Activated T-cell treated with anti-CD3 and anti-CD28 coated beads, Interleukin-2, amount 50 U/mL, for 4 hours (primary cell): Measurements from ENCODE around the gene KLHL5. TPM values are rescaled to one million over a fixed set of nuclear protein-coding genes. Genes with fewer than 3 reads are reported as not detected.
A peak's percentile ranks its signal among the peaks of the same experiment; 100 is the strongest.

Experiments
- ATAC-seq, 2 donors: fragments of 200-7000 bp; cut with Tn5 transposase; one replicate each; pipeline ENCODE4 v1.10.0; 2021
- DNase-seq: peaks from one replicate; pipeline ENCODE4 v3.0.0-alpha.2; 2020
- H3K27me3 Mint-ChIP-seq: one replicate; pipeline ENCODE4 v1.8.0; 2021; ENCODE audit warnings: low read depth, mixed read lengths
- H3K36me3 Mint-ChIP-seq: one replicate; pipeline ENCODE4 v1.8.0; 2022; ENCODE audit warnings: mixed read lengths; ENCODE audit not compliant: insufficient read depth
- H3K4me1 Mint-ChIP-seq: one replicate; pipeline ENCODE4 v1.8.0; 2021; ENCODE audit warnings: low read depth, mixed read lengths
- H3K4me3 Mint-ChIP-seq: one replicate; pipeline ENCODE4 v1.8.0; 2021; ENCODE audit warnings: mild to moderate bottlenecking, moderate library complexity, mixed read lengths
- H3K9me3 Mint-ChIP-seq: one replicate; pipeline ENCODE4 v1.8.0; 2021; ENCODE audit warnings: mixed read lengths
- total RNA-seq, 3 donors: library from RNA; stranded (reverse); gene quantifications; one replicate each; pipeline ENCODE4 v1.2.1, GENCODE V29; 2021

The KLHL5 gene
- total RNA-seq, 3 donors from 2014 or later: 8.9 to 12.7 (median 11.3) TPM

DNA sequence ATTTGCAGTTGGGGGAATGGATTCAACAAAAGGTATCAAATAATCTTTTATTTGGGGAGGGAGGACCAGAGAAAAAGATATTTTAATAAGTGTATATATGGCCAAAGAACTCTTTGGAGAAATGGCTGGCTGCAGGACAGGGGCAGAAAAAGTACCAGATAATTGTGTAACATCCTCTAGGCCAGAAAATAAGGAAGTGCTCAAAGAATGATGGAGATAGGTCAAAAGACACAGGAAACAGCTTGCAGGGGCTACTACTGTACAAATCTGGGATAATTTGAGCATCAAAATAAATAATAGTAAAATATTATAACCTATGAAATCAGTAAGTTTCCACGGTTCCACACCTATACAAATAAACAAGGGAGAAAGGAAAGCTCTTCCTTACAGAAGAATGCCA is 34.8 kb downstream of the KLHL5 start:
- H3K9me3 Mint-ChIP-seq: no peaks in the 10 kb centered on the region
- ATAC-seq (no peak), DNase-seq (no peak)
- no peak overlapping the region for H3K4me3 Mint-ChIP-seq
- H3K4me1 Mint-ChIP-seq: no peaks in the 10 kb centered on the region
- H3K36me3 Mint-ChIP-seq: peaks cover 8% of the 10 kb centered on the region
- H3K27me3 Mint-ChIP-seq: no peaks in the 10 kb centered on the region

DNA sequence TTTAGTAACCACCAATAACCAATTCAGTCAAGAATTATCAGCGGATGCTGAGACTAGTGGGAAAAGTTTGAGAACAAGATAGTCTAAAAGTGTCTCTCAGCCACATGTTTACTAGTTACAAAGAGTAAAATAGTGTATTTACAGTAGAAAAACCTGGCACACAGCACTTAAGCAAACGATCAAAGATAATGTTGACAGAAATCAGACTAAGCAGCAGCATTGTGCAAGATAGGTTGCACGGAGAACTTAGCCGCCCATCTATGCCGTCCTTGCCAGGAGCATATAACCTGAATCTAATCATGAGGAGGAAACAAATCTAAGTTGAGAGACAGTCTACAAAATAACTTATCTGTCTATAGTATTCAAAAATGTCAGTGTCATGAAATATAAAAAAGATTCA is 35.3 kb downstream of the KLHL5 start:
- Mint-ChIP-seq H3K27me3 (no peaks in the 10 kb centered on the region), H3K9me3 (no peaks in the 10 kb centered on the region), H3K4me1 (no peaks in the 10 kb centered on the region), H3K36me3 (peaks cover 8% of the 10 kb centered on the region), H3K4me3 (no peak overlapping the region)
- ATAC-seq (no peak), DNase-seq (no peak)

DNA sequence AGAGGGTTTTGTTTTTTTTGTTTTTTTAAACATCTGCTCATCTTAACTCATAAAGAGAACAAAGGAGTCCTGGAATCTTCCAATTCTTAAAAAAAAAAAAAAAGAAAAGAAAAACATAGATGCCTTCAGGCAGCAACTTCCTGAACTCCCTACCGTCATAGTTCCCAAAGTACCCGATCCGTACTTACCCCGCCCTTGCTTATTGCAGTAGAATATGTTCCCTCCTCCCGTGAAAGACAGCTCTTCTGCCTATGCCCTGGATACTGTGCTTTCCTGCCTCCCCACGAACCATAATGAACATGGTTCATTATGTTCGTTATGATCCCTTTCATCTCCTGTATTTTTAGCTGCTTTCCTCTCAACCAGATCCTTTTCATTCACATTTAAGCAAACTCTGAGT is 40.3 kb downstream of the KLHL5 start:
- DNase-seq (no peak), ATAC-seq (no peak)
- H3K36me3 Mint-ChIP-seq: peaks cover 29% of the 10 kb centered on the region
- H3K27me3 Mint-ChIP-seq: no peaks in the 10 kb centered on the region
- no peak overlapping the region for H3K4me3 Mint-ChIP-seq
- no peaks in the 10 kb centered on the region for H3K4me1 Mint-ChIP-seq
- no peaks in the 10 kb centered on the region for H3K9me3 Mint-ChIP-seq

DNA sequence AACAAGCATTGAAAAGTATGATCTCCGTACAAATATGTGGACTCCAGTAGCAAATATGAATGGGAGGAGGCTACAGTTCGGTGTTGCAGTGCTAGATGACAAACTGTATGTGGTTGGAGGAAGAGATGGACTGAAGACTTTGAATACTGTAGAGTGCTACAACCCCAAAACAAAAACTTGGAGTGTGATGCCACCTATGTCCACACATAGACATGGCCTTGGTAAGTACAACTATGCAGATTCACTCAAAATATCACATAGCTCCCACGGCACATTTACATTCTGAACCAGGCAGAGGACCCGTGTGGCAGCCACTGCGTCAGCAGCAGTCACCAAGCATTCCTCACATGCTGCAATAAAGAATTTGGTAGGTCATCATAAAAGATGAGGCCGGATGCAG is 41.3 kb downstream of the KLHL5 start:
- no peaks in the 10 kb centered on the region for H3K4me1 Mint-ChIP-seq

DNA sequence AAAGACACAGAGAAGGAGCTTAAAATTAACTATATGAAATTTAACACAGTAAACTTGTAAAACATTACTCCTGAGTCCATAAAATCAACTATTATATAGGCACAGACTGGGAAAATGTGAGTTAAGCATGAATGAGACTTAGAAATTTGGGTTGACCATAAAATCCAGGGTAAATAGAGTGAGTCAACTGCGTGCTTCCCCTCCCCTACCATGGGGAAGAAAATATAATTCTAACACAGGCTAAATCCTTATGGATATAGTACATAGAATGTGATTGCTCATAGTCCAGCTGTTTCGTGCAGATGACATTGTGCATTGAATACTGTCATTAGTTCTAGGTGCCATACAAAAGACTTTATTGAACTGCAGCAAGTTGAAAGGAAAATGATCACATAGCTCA is 42.2 kb downstream of the KLHL5 start:
- Mint-ChIP-seq H3K4me3 (no peak overlapping the region), H3K36me3 (peaks cover 33% of the 10 kb centered on the region), H3K4me1 (no peaks in the 10 kb centered on the region), H3K9me3 (no peaks in the 10 kb centered on the region), H3K27me3 (no peaks in the 10 kb centered on the region)
- ATAC-seq (no peak), DNase-seq (no peak)

More for the DNA sequence above, 41.3 kb downstream of the KLHL5 start:
- DNase-seq: no peak
- Mint-ChIP-seq H3K27me3 (no peaks in the 10 kb centered on the region), H3K9me3 (no peaks in the 10 kb centered on the region), H3K4me3 (no peak overlapping the region), H3K36me3 (peaks cover 32% of the 10 kb centered on the region)
- no peak for ATAC-seq

DNA sequence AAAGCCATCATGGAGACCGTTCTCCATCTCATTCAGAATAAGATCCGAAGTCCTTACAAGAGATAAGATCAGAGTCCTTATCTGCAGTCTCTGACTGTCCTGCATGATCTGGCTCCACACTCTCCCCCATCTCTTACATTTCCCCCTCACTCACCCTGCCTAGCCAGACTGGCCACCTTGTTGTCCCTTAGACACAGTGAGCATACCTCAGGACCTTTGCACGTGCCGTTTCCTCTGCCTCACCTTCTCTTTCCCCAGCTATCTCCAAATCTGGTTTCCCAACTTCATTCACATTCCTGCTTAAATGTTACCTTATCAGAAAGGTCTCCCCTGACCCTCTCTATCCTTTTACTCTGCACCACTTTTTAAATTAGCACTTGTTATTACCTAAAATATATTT is 44.0 kb downstream of the KLHL5 start:
- Mint-ChIP-seq H3K9me3 (no peaks in the 10 kb centered on the region), H3K4me1 (no peaks in the 10 kb centered on the region), H3K27me3 (no peaks in the 10 kb centered on the region), H3K36me3 (peaks cover 29% of the 10 kb centered on the region), H3K4me3 (no peak overlapping the region)
- ATAC-seq (no peak), DNase-seq (no peak)

DNA sequence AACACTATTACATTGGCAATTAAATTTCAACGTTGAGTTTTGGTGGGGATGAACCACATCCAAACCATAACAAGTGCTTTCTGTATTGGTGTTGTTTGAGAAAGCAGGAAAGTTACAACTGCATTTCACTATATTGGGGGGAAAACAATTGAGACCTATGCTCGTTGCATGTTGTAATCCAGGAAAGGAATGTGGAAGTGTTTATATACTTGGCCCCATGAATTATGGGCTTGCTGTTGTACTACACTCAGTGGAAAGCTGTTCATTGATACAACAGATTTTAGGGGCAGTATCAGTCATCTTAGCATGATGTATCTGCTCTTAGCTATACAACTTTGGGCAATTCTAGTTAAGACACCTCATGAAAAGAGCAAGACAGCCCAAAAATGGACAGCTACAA is 52.4 kb downstream of the KLHL5 start:
- Mint-ChIP-seq H3K36me3 (peaks cover 40% of the 10 kb centered on the region), H3K27me3 (no peaks in the 10 kb centered on the region), H3K9me3 (peaks cover 4% of the 10 kb centered on the region), H3K4me3 (no peak overlapping the region), H3K4me1 (peaks cover 20% of the 10 kb centered on the region)
- ATAC-seq (no peak), DNase-seq (no peak)

DNA sequence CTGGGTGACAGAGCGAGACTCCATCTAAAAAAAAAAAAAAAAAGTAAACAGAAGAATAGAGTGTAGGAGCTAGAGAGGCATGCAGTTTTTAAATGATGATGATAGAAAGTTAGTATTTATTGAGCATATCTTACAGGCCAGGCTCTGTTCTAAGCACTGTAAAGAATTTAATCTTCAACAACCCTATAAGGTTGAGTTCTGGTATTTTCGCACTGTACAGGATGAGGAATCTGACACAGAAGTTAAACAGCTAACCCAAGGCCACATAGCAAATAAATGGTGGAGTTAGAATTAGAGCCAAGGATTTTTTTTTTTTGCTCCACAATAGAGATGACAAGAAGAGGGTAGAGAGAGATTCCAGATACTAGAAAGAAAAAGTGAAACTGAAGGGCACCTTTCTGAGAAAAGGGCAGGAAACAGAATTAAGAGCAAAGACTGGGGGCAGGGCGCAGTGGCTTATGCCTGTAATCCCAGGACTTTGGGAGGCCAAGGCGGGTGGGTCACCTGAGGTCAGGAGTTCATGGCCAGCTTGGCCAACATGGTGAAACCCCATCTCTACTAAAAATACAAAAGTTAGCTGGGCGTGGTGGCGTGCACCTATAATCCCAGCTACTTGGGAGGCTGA is 56.1 kb downstream of the KLHL5 start:
- no peak for DNase-seq

DNA sequence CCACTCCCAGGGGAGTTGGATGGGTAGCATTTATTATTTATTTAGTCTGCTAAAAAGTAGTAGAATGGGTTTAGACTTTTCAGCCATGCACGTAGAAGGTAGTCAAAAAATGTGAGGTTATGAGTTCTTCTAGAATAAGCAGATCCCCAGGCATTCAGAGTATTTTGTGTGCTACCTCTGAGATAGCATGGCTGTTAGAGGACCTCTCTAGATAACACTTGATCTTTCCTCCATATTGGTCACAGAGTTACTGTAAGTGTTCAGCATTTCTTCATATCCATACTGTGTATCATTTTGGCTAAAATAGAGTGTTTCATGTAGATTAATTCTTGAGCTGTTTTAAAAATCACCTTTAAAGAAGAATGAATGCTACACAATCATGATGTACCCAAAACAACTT is 58.4 kb downstream of the KLHL5 start:
- Mint-ChIP-seq H3K9me3 (peaks cover 4% of the 10 kb centered on the region), H3K27me3 (no peaks in the 10 kb centered on the region), H3K36me3 (peaks cover 17% of the 10 kb centered on the region), H3K4me3 (no peak overlapping the region), H3K4me1 (peaks cover 20% of the 10 kb centered on the region)
- ATAC-seq: no peak
- no peak for DNase-seq

More for the DNA sequence above, 56.1 kb downstream of the KLHL5 start:
- no peaks in the 10 kb centered on the region for H3K27me3 Mint-ChIP-seq
- peaks cover 34% of the 10 kb centered on the region for H3K36me3 Mint-ChIP-seq
- H3K9me3 Mint-ChIP-seq: peaks cover 4% of the 10 kb centered on the region
- H3K4me1 Mint-ChIP-seq: peaks cover 20% of the 10 kb centered on the region
- ATAC-seq: peak in 1 of 2 donors; percentile 41
- H3K4me3 Mint-ChIP-seq: no peak overlapping the region

DNA sequence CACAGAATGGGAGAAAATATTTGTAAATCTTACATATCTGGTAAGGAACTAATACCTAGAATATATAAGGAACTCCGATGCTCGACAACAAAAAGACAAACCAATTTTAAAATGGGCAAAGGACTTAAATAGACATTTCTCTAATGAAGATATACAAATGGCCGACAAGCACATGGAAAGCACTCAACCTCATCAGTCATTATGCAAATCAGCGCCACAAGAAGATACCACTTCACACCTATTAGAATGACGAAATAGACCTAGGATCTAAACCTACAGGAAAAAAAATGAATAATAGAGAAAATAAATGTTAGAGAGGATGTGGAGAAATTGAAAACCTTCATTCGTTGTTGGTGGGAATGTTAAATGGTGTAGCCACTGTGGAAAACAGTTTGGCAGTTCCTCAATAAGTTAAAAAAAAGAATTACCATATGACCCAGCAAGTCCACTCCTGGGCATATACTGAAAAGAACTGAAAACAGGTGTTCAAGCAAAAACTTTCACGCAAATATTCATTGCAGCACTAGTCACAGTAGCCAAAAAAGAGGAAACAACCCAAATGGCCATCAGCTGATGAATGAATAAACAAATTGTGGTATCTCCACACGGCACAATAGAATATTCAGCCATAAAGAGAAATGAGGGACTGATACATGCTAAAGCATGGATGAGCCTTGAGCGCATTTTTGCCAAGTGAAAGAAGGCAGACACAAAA is 63.0 kb downstream of the KLHL5 start:
- Mint-ChIP-seq H3K4me3 (no peak overlapping the region), H3K36me3 (peaks cover 9% of the 10 kb centered on the region), H3K27me3 (no peaks in the 10 kb centered on the region), H3K9me3 (no peaks in the 10 kb centered on the region), H3K4me1 (no peaks in the 10 kb centered on the region)
- ATAC-seq (no peak), DNase-seq (no peak)

DNA sequence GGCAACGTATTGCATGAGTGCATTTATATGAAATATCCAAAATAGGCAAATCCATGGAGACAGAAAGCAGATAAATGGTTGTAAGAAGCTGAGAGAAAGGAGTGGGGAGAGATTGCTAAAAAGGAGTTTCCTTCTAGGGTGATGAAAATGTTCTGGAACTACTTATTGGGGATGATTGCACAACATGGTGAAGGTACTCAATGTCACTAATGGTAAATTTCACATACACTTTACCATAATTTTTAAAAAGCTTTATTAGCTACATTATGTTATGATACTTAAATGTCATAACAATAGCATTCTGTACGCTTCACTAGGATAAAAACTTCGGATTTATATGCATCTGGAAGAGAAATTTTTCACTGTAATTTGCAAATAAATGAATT is 63.6 kb downstream of the KLHL5 start:
- H3K36me3 Mint-ChIP-seq: peaks cover 7% of the 10 kb centered on the region
- no peak overlapping the region for H3K4me3 Mint-ChIP-seq
- no peaks in the 10 kb centered on the region for H3K9me3 Mint-ChIP-seq
- H3K27me3 Mint-ChIP-seq: no peaks in the 10 kb centered on the region
- DNase-seq (no peak), ATAC-seq (no peak)
- H3K4me1 Mint-ChIP-seq: no peaks in the 10 kb centered on the region

DNA sequence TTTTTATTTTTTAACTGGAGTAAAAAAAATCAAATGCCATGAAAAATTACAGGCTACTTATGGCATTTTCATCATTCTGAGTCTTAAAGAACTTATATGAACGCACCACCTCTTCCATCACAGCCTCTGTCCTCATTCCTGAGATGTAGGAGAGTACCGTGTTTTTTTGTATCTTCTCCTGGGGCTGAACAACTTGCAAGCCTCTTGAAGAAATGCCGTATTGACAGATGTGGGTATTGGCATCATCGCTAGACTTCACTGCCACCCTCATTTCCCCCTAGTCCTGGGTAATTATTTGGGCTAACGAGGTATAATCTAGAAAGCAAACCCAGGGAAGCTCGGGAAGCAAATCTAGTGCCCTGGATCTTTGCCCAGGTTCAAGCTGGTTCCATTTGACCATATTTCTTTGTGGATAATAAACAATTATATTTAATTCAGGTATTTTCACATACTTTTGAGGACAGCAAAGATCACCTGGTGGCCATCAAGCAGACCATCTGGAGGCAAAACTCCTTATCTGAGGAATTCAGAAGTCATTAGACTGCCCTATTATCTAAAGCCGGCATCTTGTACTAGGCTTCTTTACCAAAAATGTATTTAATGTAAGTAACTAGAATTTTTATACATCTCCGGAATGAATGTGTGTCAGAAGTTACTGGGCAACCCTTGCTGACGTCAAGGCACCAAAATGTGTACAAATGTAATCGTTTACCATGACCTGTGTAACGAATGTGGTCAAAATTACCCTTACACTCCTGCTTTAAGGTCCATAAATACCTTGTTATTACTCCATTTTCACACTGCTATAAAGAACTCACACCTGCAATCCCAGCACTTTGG is 64.4 kb downstream of the KLHL5 start:
- H3K4me3 Mint-ChIP-seq: no peak overlapping the region
- no peaks in the 10 kb centered on the region for H3K9me3 Mint-ChIP-seq
- no peak for ATAC-seq
- H3K4me1 Mint-ChIP-seq: no peaks in the 10 kb centered on the region
- no peak for DNase-seq
- H3K27me3 Mint-ChIP-seq: no peaks in the 10 kb centered on the region
- peaks cover 7% of the 10 kb centered on the region for H3K36me3 Mint-ChIP-seq

DNA sequence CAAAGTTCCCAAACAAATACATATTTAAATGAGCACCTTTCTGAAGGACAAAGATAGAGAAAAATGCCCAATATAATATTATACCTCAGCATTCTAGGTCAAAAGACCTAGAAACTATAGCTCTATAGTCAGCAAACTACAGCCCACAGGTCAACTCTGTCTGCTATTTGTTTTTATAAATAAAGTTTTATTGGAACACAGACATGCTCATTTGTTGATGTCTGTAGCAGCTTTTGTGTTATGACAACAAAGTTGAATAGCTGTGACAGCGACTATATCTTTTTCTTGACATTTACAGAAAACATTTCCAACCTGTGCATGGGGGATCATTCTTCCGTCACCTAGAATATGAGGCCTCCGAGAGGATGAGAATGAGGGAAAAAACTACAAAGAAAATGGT is 71.6 kb downstream of the KLHL5 start:
- no peak for ATAC-seq
- no peak overlapping the region for H3K4me3 Mint-ChIP-seq
- peaks cover 4% of the 10 kb centered on the region for H3K36me3 Mint-ChIP-seq
- DNase-seq: no peak
- no peaks in the 10 kb centered on the region for H3K27me3 Mint-ChIP-seq
- peaks cover 8% of the 10 kb centered on the region for H3K4me1 Mint-ChIP-seq
- no peaks in the 10 kb centered on the region for H3K9me3 Mint-ChIP-seq

DNA sequence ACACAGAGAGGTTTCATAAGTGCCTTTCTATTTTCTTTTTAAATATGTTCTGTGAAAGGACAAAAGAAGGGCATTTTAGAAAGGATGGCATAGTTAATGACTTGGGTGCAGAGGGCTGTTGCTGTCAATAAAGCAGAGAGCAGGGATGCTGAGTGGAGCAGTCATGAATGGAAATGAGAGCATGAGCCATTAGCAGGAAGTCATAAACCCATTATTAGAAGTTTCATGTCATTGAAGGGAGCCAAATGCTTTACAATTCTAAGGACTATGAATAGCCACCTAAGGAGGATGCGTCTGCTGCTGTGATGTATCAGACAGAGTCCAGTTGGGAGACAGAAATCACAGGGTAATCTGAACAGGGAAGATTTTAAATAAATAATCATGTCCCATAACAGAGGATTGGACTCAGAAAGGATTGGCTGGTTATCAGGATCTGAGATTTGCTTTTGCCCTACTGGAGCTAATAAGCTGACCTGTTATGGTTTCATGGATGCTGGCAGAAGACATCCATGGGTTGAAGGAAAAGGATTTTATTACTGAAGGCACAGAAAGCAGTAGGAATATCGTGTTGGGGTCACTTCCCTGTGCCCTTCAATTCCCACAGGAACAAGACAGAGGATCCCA is 72.8 kb downstream of the KLHL5 start:
- H3K36me3 Mint-ChIP-seq: peaks cover 3% of the 10 kb centered on the region
- H3K27me3 Mint-ChIP-seq: no peaks in the 10 kb centered on the region
- no peaks in the 10 kb centered on the region for H3K9me3 Mint-ChIP-seq
- ATAC-seq (no peak), DNase-seq (no peak)
- no peak overlapping the region for H3K4me3 Mint-ChIP-seq
- H3K4me1 Mint-ChIP-seq: peaks cover 8% of the 10 kb centered on the region
